Ovary (tissue), 9 donors: ENCODE data around the gene LYRM4. TPM values are rescaled to one million over a fixed set of nuclear protein-coding genes. Genes with fewer than 3 reads are reported as not detected.

Experiments used
- DNase-seq, 5 donors: peaks; one replicate each; pipeline ENCODE4 v3.0.0-alpha.2; 2019 to 2020
- H3K27ac ChIP-seq, 2 donors: fragments of 200-600 bp; one replicate each; pipeline versions ENCODE4 v1.5.1 to v1.8.0; 2019 to 2022
- H3K27me3 ChIP-seq: fragments of 200-600 bp; one replicate; pipeline ENCODE4 v1.8.0; 2022
- H3K36me3 ChIP-seq: fragments of 200-600 bp; sonication (generic); one replicate; pipeline ENCODE4 v1.5.1; 2019
- H3K4me1 ChIP-seq: one replicate; pipeline ENCODE4 v1.8.1; 2013; ENCODE audit warnings: mild to moderate bottlenecking, moderate library complexity; ENCODE audit not compliant: insufficient read depth
- H3K4me3 ChIP-seq: fragments of 200-600 bp; sonication (generic); one replicate; pipeline ENCODE4 v1.5.1; 2017
- H3K9me3 ChIP-seq, 2 donors: fragments of 200-600 bp in 1 of 2; sonication (generic) in 1 of 2; one replicate each; pipeline versions ENCODE4 v1.5.1 to v1.8.1; 2013 to 2019; ENCODE audit warnings: mild to moderate bottlenecking in 1 of 2, moderate library complexity in 1 of 2
- CTCF ChIP-seq, 3 donors: fragments of 450-650 bp in 2 of 3; fragments of 200-600 bp in 1 of 3; IDR thresholded peaks; one replicate each; pipeline versions ENCODE4 v1.5.1 to v1.8.0; 2016 to 2022; ENCODE audit warnings: antibody characterized with exemption in 3 of 3, mild to moderate bottlenecking in 1 of 3
- EP300 ChIP-seq: sonication (generic); formaldehyde crosslinking; IDR thresholded peaks from one replicate; pipeline ENCODE4 v1.6.1; 2017; ENCODE audit warnings: antibody characterized with exemption
- POLR2A ChIP-seq: fragments of 450-650 bp; IDR thresholded peaks from one replicate; pipeline ENCODE4 v1.6.1; 2017; ENCODE audit warnings: antibody characterized with exemption, mild to moderate bottlenecking, moderate library complexity
- WGBS, 3 donors: extraction: QIAGEN DNeasy Blood & Tissue Kit in 1 of 3; methylation state at CpG; one replicate each; pipeline versions ENCODE4 v1.1.5 to v1.1.7; 2013 to 2017; 5-methylcytosine and 5-hydroxymethylcytosine counted together
- intact Hi-C, 4 donors: fragments of 100-400 bp; cut with DNase I; formaldehyde crosslinking; loops; one replicate each; pipeline versions ENCODE4 v1.11.0 to v1.15.1; 2022 to 2023
- polyA plus RNA-seq, 2 donors: library from polyadenylated mRNA; stranded (reverse); fragments of 200-250 nt in 1 of 2; fragments of 350-450 nt in 1 of 2; fragmentation: Illumina TruSeq in 1 of 2; extraction: RNeasy Lipid Tissue Mini Kit (QIAGEN cat#74804) in 1 of 2; gene quantifications; one replicate each; pipeline ENCODE4 v1.2.3, GENCODE V29; 2013 to 2014
- total RNA-seq, 7 donors: library from RNA; depleted of rRNA in 2 of 7; stranded (reverse); fragments of >200 nt in 2 of 7; fragmentation: NEBNext Ultra II Directional in 3 of 7; extraction: Animal tissue kit (Norgen Biotek cat#: 25700) in 3 of 7; gene quantifications; one replicate each; pipeline versions ENCODE4 v1.1.0 to v1.2.4, GENCODE V29; 2016 to 2023
- donor health status: DM: no; HTN: no; CAD: no; lungs with moderate emphysema.
- donor health status: DM: no; HTN: no; CAD: no.
- donor health status: Bipolar disorder and iron deficiency.
- donor health status: DM: yes; HTN: yes; CAD: no.
- donor health status: DM: no; HTN: no; CAD: no.
- donor health status: DM: yes; HTN: yes; CAD: no.

The LYRM4 gene
- total and polyA plus RNA-seq, 9 donors: 28.0 to 38.2 (median 33.6) TPM

DNA sequence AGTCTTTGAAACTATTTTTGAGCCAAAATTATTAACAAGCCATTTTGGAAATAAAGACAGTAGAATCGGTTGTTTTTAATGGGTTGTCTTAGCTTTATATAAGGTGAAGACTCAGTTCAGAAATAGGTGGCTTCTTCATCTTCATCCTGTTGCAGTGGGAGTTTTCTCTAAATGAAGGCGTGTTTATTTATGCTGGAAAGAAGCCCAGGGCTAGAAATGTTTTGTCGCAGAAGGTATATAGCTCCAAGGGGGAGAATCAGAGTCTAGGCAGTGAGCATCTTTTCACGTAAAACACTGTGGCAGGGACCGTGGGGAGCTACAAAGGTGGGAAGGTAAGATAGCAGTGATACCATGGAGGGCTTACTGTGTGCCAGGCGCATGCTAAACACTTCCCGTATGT, 34.9 kb upstream of the LYRM4 start:
- intact Hi-C loops: no loop called here
- 31 to 38% (median 34%) methylated on average over 7 of the region's 7 CpGs for WGBS, 3 donors
- H3K27me3 ChIP-seq: no peaks in the 10 kb centered on the region
- H3K27ac ChIP-seq: no peak overlapping the region
- no peak overlapping the region for H3K4me3 ChIP-seq
- no peaks in the 10 kb centered on the region for H3K9me3 ChIP-seq
- no peaks in the 10 kb centered on the region for H3K36me3 ChIP-seq
- DNase-seq: no peak
- no peak for TF ChIP-seq POLR2A
- TF ChIP-seq EP300: no peak
- no peak for TF ChIP-seq CTCF (IDR thresholded peaks at IDR 0.05)
- H3K4me1 ChIP-seq: no peaks in the 10 kb centered on the region

DNA sequence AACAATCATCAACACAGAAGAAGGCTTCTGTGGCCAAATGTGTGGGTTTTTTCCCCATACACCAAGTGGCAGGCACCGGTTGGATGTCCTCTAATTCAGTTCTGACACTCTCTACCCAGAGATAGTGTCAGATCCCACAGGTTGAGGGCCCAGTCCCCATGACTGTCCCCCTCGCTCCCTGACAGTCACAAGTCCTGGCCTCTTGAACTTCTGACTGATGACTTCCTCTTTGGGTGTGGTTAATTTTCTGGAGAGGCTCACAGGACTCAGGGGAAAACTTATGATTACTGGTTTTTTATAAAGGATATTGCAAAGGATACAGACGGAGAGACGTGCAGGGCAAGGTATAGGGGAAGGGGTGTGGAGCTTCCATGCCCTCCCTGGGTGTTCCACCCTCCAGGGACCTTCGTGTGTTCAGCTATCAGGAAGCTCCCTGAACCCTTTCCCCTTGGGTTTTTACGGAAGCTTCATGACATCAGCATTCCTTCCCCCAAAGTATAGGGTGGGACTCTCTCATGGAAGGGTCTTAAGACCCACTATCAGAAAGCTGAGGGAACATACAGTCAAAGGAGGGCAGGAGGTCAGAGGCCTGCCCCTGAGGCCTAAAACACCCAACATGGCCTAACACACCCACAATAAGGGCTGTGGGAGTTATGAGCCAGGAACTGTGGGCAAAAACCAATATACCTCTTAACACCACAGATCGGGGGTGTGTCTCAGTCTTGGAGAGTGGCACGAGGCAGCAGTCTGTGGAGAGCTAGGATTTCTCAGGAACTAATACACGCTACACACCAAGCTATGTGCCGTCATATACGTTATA, 33.9 kb upstream of the LYRM4 start:
- H3K4me1 ChIP-seq: no peaks in the 10 kb centered on the region
- TF ChIP-seq POLR2A (no peak), CTCF (IDR thresholded peaks at IDR 0.05) (no peak), EP300 (no peak)
- WGBS, 3 donors: 87 to 91% (median 88%) methylated on average over 11 of the region's 11 CpGs
- intact Hi-C loops: no loop called here
- H3K36me3 ChIP-seq: no peaks in the 10 kb centered on the region
- no peak for DNase-seq
- H3K4me3 ChIP-seq: no peak overlapping the region
- H3K9me3 ChIP-seq: no peaks in the 10 kb centered on the region
- no peaks in the 10 kb centered on the region for H3K27me3 ChIP-seq
- no peak overlapping the region for H3K27ac ChIP-seq

DNA sequence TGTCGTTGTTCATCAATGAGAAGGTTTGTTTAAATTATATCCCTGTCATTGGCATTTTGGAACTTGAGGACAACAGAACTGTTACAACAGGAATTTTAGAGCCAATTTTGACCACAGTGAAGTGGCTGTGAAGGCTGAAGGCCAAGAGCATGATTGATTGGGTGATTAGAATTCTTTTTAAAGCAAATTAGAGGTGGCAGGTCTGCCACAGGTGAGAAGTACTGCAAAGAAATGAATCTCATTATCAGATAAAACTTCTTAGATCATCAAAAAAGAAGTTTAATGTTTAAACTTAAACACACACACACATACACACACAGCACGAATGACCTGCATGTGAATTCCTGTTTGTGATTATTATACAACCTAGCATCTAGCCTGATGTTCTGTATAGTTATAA, 32.9 kb upstream of the LYRM4 start:
- DNase-seq: no peak
- TF ChIP-seq CTCF (IDR thresholded peaks at IDR 0.05) (no peak), EP300 (no peak), POLR2A (no peak)
- 93 to 96% (median 94%) methylated on average over 2 of the region's 2 CpGs for WGBS, 3 donors
- intact Hi-C loops: no loop called here
- H3K4me3 ChIP-seq: no peak overlapping the region
- no peak overlapping the region for H3K27ac ChIP-seq
- no peaks in the 10 kb centered on the region for H3K4me1 ChIP-seq
- H3K27me3 ChIP-seq: no peaks in the 10 kb centered on the region
- H3K9me3 ChIP-seq: no peaks in the 10 kb centered on the region
- H3K36me3 ChIP-seq: no peaks in the 10 kb centered on the region

- no peak for DNase-seq
- intact Hi-C loops: no loop called here
- no peaks in the 10 kb centered on the region for H3K36me3 ChIP-seq
- H3K27me3 ChIP-seq: no peaks in the 10 kb centered on the region
- WGBS, 3 donors: 23 to 38% (median 28%) methylated on average over 1 of the region's 1 CpG
- H3K9me3 ChIP-seq: no peaks in the 10 kb centered on the region
- no peak overlapping the region for H3K4me3 ChIP-seq
- H3K4me1 ChIP-seq: no peaks in the 10 kb centered on the region
- TF ChIP-seq EP300 (no peak), CTCF (IDR thresholded peaks at IDR 0.05) (no peak), POLR2A (no peak)
- H3K27ac ChIP-seq: no peak overlapping the region
These were observed 31.4 kb upstream of the LYRM4 start for GRCh38 chr6:5292154-5292553.
